Neural cell (in vitro differentiated cells): ENCODE data around the gene TMEM30A. TPM values are rescaled to one million over a fixed set of nuclear protein-coding genes. Genes with fewer than 3 reads are reported as not detected.

Source experiments
- H2AFZ ChIP-seq: fragments of 200-600, 300-800 bp; sonication (generic), shearing (Covaris generic); 2 replicates; pipeline ENCODE4 v1.6.0; 2014; ENCODE audit warnings: low read depth, mild to moderate bottlenecking, antibody characterized with exemption, low read length, moderate library complexity
- H3F3A ChIP-seq: fragments of 200-600 bp; shearing (Covaris generic); 2 replicates; pipeline ENCODE4 v1.6.1; 2016; ENCODE audit warnings: mild to moderate bottlenecking, moderate library complexity, mixed read lengths, antibody characterized with exemption, low read length; ENCODE audit not compliant: insufficient read depth, poor library complexity, severe bottlenecking
- H3K27ac ChIP-seq: fragments of 200-600, 300-800 bp; sonication (generic), shearing (Covaris generic); 2 replicates; pipeline ENCODE4 v1.5.1; 2014; ENCODE audit warnings: mild to moderate bottlenecking, low read length, moderate library complexity
- H3K27me3 ChIP-seq: fragments of 300-800, 200-600 bp; sonication (generic), shearing (Covaris generic); 2 replicates; pipeline ENCODE4 v1.6.0; 2014; ENCODE audit warnings: mild to moderate bottlenecking, low read depth, low read length, moderate library complexity; ENCODE audit not compliant: insufficient read depth
- H3K36me3 ChIP-seq: fragments of 300-800, 200-600 bp; sonication (generic), shearing (Covaris generic); 2 replicates; pipeline ENCODE4 v1.5.1; 2014; ENCODE audit warnings: mild to moderate bottlenecking, antibody characterized with exemption, low read length, moderate library complexity; ENCODE audit not compliant: insufficient read depth
- H3K4me2 ChIP-seq: fragments of 300-800, 200-600 bp; sonication (generic), shearing (Covaris generic); 2 replicates; pipeline ENCODE4 v1.6.0; 2014; ENCODE audit warnings: mild to moderate bottlenecking, low read length
- H3K4me3 ChIP-seq: fragments of 300-800, 200-600 bp; sonication (generic), shearing (Covaris generic); 2 replicates; pipeline ENCODE4 v1.5.1; 2014; ENCODE audit warnings: mild to moderate bottlenecking, low read length, moderate library complexity
- H3K79me2 ChIP-seq: fragments of 200-600 bp; shearing (Covaris generic); replicated peaks from 2 replicates; pipeline ENCODE4 v1.6.0; 2014; ENCODE audit warnings: mild to moderate bottlenecking, low read length, moderate library complexity; ENCODE audit not compliant: insufficient read depth
- H3K9ac ChIP-seq: fragments of 300-800, 200-600 bp; sonication (generic), shearing (Covaris generic); 2 replicates; pipeline ENCODE4 v1.6.1; 2016; ENCODE audit warnings: mild to moderate bottlenecking, low read length, mixed read lengths
- H3K9me2 ChIP-seq: fragments of 200-600 bp; shearing (Covaris generic); 2 replicates; pipeline ENCODE4 v1.6.1; 2016; ENCODE audit warnings: mild to moderate bottlenecking, low read length, mixed read lengths; ENCODE audit not compliant: insufficient read depth
- H3K9me3 ChIP-seq: fragments of 200-600, 300-800 bp; sonication (generic), shearing (Covaris generic); 2 replicates; pipeline ENCODE4 v1.6.1; 2016; ENCODE audit warnings: mild to moderate bottlenecking, mixed run types, low read length, moderate library complexity, mixed read lengths
- H4K20me1 ChIP-seq: fragments of 200-600 bp; shearing (Covaris generic); 2 replicates; pipeline ENCODE4 v1.6.1; 2016; ENCODE audit warnings: mild to moderate bottlenecking, mixed run types; ENCODE audit not compliant: insufficient read depth
- EZH2 ChIP-seq: fragments of 200-600, 300-800 bp; shearing (Covaris generic), sonication (generic); IDR thresholded peaks from 2 replicates; pipeline ENCODE4 v1.6.1; 2014; ENCODE audit warnings: antibody characterized with exemption, low read length, borderline replicate concordance, mild to moderate bottlenecking; ENCODE audit not compliant: insufficient read depth, poor library complexity, severe bottlenecking
- MXI1 ChIP-seq: fragments of 450-650 bp; conservative IDR thresholded peaks from 2 replicates; pipeline ENCODE4 v1.6.1; 2014; ENCODE audit warnings: antibody characterized with exemption, mild to moderate bottlenecking; ENCODE audit not compliant: poor library complexity, severe bottlenecking
- RAD21 ChIP-seq: fragments of 450-650 bp; conservative IDR thresholded peaks from 2 replicates; pipeline ENCODE4 v1.6.1; 2014; ENCODE audit warnings: antibody characterized with exemption, mild to moderate bottlenecking, moderate library complexity
- REST ChIP-seq: IDR thresholded peaks from 2 replicates; pipeline ENCODE4 v1.6.1; 2012; ENCODE audit warnings: borderline replicate concordance
- SMC3 ChIP-seq: fragments of 450-650 bp; conservative IDR thresholded peaks from 2 replicates; pipeline ENCODE4 v1.6.1; 2014; ENCODE audit warnings: antibody characterized with exemption, mild to moderate bottlenecking, moderate library complexity; ENCODE audit not compliant: poor library complexity
- TAF1 ChIP-seq: IDR thresholded peaks from 2 replicates; pipeline ENCODE4 v1.6.1; 2012; ENCODE audit warnings: low read depth
- polyA plus RNA-seq: library from polyadenylated mRNA; depleted of rRNA; stranded (reverse); fragments of >200 nt; gene quantifications from 2 replicates; pipeline ENCODE4 v1.2.3, GENCODE V29; 2014

Gene TMEM30A
- polyA plus RNA-seq, 1 donor from 2014 or later: 110 TPM

DNA sequence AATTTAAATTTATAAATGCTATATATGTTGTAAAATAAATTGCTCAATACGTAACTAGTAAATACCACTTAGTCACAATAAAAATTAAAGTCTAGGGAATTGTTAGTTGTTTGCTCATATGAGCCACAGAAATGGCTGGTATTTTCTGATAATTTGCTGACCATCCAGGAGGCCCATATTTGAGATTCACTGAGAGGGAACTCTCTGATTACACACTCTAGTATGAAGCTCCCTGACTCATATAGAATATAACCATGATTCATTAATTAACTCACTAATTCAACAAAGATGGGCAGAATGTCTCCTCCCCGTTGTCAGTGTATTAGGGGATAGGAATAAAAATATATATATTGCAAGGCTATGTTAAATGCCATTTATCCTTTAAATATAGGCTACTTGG, 46.6 kb upstream of the TMEM30A start:
- Histone ChIP-seq H3K27ac (no peak overlapping the region), H3K79me2 (no peaks in the 10 kb centered on the region), H3K9me3 (no peaks in the 10 kb centered on the region), H3K4me3 (no peak overlapping the region), H4K20me1 (no peaks in the 10 kb centered on the region), H3K9ac (no peak overlapping the region), H3K9me2 (no peaks in the 10 kb centered on the region), H3F3A (no peaks in the 10 kb centered on the region), H2AFZ (no peak overlapping the region), H3K27me3 (no peaks in the 10 kb centered on the region), H3K4me2 (no peak overlapping the region), H3K36me3 (no peaks in the 10 kb centered on the region)
- TF ChIP-seq MXI1 (no peak), RAD21 (no peak)

GRCh38 chr6:75329703-75330102, 45.1 kb upstream of the TMEM30A start:
- Histone ChIP-seq H3K4me3 (no peak overlapping the region), H3K27ac (no peak overlapping the region), H3K9me2 (no peaks in the 10 kb centered on the region), H3K27me3 (no peaks in the 10 kb centered on the region), H3F3A (no peaks in the 10 kb centered on the region), H3K4me2 (no peak overlapping the region), H4K20me1 (no peaks in the 10 kb centered on the region), H3K79me2 (no peaks in the 10 kb centered on the region), H3K9ac (no peak overlapping the region), H3K36me3 (no peaks in the 10 kb centered on the region), H3K9me3 (no peaks in the 10 kb centered on the region), H2AFZ (no peak overlapping the region)
- TF ChIP-seq REST: no peak
- TF ChIP-seq EZH2: no peak
- TF ChIP-seq MXI1: no peak
- no peak for TF ChIP-seq TAF1
- TF ChIP-seq SMC3: no peak

DNA sequence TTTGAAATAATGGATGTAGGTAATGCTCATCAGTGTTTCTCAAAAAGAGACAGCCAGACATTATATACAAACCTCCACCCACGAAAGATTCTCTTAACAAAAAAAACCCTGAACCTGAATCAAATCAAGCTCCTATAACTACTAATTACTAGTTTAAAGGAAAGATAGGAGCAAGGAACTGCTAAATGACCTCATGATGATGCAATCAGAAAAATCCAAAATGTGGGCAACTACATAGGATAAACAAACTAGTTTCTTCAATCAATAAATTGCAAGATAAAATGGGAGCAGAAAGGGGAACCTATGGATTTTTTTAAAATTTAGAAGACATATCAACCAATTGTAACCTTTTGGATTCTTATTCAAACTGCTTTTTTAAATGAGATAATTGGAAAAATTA, 43.2 kb upstream of the TMEM30A start:
- TF ChIP-seq MXI1: no peak
- no peak for TF ChIP-seq TAF1
- H3K4me3 ChIP-seq: no peak overlapping the region
- H3K36me3 ChIP-seq: no peaks in the 10 kb centered on the region
- H3K27me3 ChIP-seq: no peaks in the 10 kb centered on the region
- H4K20me1 ChIP-seq: no peaks in the 10 kb centered on the region
- no peak overlapping the region for H3K9ac ChIP-seq
- no peaks in the 10 kb centered on the region for H3K9me2 ChIP-seq
- H3K4me2 ChIP-seq: no peak overlapping the region
- no peak overlapping the region for H2AFZ ChIP-seq
- H3F3A ChIP-seq: no peaks in the 10 kb centered on the region
- no peak overlapping the region for H3K27ac ChIP-seq
- H3K79me2 ChIP-seq: no peaks in the 10 kb centered on the region
- no peaks in the 10 kb centered on the region for H3K9me3 ChIP-seq
